PC-9 (cell line): ENCODE results near the gene HMOX1.

Source experiments
- EZH2 ChIP-seq: fragments of 200-600 bp; sonication (generic); IDR thresholded peaks from 2 replicates; pipeline ENCODE4 v1.8.0; 2017; ENCODE audit warnings: antibody characterized with exemption, low read depth
- TF ChIP-seq, protein P1 (sequence below): fragments of 200-600 bp; sonication (generic); conservative IDR thresholded peaks from 2 replicates; pipeline ENCODE4 v1.6.1; 2017; ENCODE audit warnings: mixed run types, antibody characterized with exemption, mild to moderate bottlenecking, moderate library complexity

DNA sequence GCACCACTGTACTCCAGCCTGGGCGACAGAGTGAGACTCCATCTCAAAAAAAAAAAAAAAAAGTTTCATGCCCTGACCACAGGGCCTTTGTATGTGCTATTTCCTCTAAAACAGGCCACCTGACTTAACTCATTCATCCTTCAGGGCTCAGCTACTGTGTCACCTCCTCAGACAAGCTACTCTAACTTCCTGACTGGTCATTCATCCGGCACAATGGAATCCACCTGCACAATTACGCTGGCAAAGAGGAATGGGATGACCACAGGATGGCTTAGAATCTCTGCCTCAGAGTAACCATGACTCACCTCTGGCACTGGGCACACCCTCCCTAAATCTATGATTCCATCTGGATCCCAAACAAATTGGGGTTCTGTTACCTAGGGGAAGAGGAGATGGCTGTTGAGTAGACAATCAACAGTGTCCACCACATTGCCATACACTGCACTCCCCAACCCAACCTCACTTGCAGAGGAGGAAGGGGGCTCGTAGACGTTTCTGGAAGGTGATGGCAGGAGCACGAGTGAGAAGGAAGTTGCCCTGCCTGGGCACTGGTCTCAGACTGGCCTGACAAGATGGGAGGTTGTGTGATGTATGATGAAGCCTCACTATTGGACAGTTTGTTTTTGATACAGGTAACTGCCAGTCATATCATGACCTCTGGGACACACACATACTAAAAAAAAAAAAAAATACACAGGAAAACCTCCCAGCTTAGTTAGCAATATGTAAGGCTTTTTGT, 22.8 kb upstream of the HMOX1 start:
- TF ChIP-seq, protein P1, sequence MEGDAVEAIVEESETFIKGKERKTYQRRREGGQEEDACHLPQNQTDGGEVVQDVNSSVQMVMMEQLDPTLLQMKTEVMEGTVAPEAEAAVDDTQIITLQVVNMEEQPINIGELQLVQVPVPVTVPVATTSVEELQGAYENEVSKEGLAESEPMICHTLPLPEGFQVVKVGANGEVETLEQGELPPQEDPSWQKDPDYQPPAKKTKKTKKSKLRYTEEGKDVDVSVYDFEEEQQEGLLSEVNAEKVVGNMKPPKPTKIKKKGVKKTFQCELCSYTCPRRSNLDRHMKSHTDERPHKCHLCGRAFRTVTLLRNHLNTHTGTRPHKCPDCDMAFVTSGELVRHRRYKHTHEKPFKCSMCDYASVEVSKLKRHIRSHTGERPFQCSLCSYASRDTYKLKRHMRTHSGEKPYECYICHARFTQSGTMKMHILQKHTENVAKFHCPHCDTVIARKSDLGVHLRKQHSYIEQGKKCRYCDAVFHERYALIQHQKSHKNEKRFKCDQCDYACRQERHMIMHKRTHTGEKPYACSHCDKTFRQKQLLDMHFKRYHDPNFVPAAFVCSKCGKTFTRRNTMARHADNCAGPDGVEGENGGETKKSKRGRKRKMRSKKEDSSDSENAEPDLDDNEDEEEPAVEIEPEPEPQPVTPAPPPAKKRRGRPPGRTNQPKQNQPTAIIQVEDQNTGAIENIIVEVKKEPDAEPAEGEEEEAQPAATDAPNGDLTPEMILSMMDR = no peak
- TF ChIP-seq EZH2 = no peak
